ENCODE measurements around the gene DLG4.

GRCh38 chr17:7192271-7192937 lies 27.2 kb downstream of the DLG4 start:
- TF ChIP-seq CTCF (IDR thresholded peaks at IDR 0.05) (no peak), EP300 (IDR thresholded peaks at IDR 0.05) (no peak)

Data from ovary (tissue), 3 donors.